ENCODE results near the gene SMOC2.
"Not testable (repeated sequence)": the region's sequence is repeated elsewhere in the genome, so short reads cannot be mapped to it uniquely, and the experiment has no call there.

The SMOC2 gene

GRCh38 chr6:168524571-168525001, 83.6 kb downstream of the SMOC2 start:
- no peak for DNase-seq

- no peak for DNase-seq
These were observed 84.1 kb downstream of the SMOC2 start for GRCh38 chr6:168525114-168525513.

DNA sequence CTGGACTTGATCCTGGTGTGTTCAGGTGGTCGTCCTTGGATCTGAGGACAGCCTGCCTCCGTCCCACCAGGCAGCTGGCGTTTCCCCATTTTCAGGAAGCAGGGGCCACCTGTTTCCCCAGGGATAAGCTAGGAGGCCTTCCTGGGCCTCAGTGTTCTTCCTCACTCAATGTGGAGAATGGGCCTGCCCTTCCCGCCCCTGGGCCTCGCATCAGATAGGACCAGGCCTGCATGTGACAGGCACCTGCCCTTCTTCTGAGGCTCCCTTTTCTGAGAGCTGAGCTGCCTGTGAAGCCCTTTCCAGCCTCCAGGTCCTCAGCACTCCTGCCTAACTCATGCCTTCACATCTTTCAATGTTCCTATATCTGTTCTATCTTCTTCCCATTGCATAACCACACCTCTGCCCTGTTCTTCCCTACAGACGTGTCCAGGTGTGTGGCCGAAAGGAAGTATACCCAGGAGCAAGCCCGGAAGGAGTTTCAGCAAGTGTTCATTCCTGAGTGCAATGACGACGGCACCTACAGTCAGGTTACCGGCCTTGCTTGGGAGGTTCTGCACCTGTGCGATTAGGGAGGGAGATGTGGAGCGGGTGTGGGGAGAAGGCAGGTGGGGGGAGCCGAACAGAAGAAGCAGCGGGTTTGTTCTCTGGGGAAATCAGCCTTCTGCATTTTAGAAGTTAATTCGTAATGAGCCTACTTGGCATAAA, 85.1 kb downstream of the SMOC2 start:
- no peak for DNase-seq

DNA sequence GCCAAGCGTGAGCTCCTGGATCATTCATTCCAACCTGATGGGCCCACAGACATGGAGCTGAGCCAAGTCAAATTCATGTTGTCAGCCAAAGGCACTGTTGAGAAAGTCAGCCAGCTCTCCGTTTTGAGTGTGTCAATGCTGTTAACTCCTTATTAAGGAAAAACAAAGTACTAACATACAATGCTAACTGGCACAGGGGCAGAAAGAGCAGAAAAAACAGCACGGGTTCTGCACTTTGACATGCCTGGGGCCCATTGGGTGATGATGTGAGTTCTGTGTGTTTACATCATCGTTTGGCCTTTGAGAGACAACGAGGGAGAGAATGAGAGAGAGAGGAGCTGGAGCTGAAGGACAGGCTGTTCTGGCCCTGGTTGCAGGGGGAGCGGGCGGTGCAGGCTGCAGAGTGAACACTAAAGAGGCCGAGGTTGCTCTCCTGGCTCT, 85.9 kb downstream of the SMOC2 start:
- no peak for DNase-seq

DNA sequence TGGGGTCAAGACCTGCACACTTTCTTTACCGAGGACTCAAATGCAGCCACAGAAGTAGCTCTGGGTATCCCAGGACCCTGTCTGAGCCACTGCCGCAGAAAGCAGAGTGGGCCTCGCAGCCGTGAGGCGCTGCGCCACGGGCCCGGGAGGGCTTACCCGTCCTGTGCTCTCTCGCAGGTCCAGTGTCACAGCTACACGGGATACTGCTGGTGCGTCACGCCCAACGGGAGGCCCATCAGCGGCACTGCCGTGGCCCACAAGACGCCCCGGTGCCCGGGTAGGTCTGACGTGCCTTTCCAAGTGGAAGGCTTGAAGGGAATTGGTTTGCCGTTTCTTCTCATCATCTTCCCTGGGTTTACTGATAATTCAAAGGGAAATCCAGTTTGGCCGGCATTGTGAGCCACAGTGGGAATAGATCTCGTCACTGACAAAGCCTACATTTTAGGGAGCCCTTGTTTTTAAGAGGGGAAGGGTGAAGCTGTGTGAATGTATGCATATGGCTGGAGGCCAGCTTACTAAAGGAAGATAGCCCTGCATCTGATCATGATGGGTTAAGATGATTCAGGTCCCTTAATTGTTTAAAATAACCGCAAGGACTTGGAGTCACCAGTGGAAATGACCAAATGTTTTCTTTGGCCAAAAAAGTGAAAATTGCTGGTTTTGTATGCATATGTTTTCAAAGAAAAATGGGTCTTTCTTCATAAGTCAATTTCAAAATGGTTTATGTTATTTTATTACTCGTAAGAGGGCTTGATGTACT, 86.6 kb downstream of the SMOC2 start:
- no peak for DNase-seq

- DNase-seq, result no peak
These were observed 87.6 kb downstream of the SMOC2 start for GRCh38 chr6:168528474-168529095.

GRCh38 chr6:168529214-168529613, 88.2 kb downstream of the SMOC2 start:
- no peak for DNase-seq

- DNase-seq, result no peak
These were observed 89.7 kb downstream of the SMOC2 start for GRCh38 chr6:168530653-168531071.

GRCh38 chr6:168532070-168532469, 91.1 kb downstream of the SMOC2 start:
- DNase-seq, result no peak

DNA sequence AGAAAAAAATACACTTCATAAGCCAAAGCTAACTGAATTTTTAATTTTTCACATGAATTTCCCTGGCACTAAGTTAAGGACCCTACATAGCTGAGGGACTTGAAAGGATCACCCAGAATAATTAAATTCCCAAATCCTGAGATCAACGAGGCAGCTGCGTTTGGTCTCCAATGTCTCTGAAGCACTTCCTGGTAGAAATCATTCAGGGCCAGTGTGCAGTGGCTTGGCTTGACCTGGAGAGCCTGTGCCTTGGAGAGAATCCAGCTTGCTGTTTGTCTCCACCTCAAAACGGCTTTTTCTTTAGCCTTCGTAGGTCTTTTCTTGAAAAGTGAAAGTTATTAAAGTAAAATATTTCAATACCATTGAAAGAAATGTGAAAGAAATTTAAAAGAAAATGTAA, 92.4 kb downstream of the SMOC2 start:
- no peak for DNase-seq

- DNase-seq, result no peak
These were observed 93.3 kb downstream of the SMOC2 start for GRCh38 chr6:168534265-168534664.

DNA sequence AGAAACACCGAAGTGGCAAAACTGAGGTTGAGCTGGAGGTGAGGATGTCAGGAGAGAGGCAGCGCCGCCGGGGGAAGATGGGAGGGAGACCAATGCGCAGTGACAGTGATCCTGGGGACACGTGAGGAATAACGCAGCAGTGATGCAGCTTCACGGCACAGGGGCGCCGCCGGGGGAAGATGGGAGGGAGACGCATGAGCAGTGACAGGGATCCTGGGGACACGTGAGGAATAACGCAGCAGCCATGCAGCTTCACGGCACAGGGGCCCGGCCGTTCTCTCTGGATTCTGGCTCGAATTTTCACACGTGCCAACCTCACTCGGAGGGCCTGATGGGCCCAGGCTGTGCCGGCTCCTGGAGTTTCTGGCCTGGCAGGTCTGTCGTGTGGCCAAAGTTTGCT, 94.7 kb downstream of the SMOC2 start:
- DNase-seq, result no peak

GRCh38 chr6:168536196-168536595, 95.2 kb downstream of the SMOC2 start:
- no peak for DNase-seq

DNA sequence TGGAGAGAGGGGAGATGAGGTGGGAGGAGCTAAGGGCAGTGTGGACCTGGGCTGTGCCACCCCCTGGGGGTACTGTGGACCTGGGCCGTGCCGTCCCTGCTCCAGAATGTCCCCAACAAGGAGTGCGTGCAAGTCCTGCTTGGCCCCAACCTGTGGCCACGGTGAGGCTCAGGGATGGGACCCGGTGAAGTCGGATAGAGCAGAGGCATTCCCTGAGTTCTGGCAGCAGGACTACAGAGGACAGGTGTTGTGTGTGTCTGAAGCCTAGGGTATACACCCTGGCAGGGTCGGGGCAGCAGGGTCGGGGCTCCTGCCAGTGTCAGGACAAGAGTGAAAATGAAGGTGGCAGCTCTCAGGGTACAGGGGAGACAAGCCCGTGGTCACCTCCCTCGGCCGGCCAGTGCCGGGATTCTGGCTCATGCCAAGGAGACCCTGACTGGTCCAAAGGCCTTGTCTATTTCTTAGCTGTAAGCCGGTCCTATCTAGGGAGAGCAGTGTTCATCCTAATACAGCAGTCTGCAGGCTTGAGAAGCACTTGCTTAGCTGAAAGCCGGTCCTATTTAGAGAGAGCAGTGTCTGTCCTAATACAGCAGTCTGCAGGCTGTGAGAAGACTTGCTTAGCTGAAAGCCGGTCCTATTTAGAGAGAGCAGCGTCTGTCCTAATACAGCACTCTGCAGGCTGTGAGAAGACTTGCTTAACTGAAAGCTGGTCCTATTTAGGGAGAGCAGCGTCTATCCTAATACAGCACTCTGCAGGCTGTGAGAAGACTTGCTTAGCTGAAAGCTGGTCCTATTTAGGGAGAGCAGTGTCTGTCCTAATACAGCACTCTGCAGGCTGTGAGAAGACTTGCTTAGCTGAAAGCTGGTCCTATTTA, 95.9 kb downstream of the SMOC2 start:
- DNase-seq, result no peak

DNA sequence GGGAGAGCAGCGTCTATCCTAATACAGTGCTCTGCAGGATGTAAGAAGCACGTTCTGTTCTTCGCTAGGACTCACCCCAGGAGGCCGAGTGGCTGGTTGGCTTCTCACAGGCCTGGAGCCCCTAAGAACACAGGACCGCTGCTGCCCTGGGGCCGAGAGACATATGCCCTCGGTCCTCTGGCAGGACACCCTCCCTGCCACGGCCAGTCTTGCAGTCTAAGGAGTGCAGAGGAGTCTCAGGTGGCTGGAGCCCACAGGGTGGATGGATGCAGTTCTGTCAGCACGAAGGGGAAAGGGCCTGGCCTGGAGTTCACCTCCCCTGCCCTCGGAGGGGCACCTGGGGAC, 96.5 kb downstream of the SMOC2 start:
- DNase-seq, result no peak

GRCh38 chr6:168538188-168538891, 97.4 kb downstream of the SMOC2 start:
- DNase-seq, result not testable (repeated sequence)

DNA sequence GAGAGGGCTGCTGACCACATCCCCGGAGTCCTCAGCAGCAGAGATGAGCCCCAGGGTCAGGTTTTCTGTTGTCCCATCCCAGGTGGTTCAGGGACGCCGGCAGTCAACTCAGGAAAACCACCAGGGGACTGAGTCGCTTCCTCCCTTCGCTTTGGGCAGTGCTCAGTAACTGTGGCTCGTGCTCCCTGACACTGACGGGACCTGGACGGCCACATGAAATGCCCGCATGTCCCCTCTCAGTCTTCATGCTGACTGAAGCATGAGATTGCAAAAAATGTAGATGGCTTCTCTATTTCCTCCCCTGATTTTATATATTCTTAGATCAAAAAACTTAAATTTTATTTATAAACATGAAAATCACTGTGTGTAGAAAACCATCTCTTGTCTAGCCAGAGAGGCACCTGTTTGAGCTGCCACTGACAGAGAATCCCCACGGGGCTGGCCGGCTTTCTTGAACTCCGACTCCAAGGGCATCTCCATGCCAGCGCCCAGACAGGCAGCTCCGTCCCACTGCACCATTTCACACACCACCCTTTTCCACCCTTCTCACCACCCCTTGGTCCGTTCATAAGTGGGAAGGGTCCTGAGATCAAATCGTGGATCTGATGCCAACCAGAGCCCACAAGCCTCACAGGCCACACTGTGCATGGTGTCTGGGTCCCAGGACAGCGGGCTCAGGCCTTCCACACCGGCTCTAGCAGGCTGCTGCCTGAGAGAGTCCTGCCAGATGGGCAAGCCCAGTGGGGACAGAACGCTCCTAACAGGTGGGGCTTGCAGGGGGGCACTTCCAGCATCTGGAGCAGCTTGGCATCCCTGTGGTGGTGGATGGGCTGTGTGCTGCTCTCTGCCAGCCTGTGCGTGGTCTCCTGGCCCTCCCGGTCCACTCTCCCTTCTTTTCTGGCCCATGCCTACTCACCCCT, 98.2 kb downstream of the SMOC2 start:
- no peak for DNase-seq

DNA sequence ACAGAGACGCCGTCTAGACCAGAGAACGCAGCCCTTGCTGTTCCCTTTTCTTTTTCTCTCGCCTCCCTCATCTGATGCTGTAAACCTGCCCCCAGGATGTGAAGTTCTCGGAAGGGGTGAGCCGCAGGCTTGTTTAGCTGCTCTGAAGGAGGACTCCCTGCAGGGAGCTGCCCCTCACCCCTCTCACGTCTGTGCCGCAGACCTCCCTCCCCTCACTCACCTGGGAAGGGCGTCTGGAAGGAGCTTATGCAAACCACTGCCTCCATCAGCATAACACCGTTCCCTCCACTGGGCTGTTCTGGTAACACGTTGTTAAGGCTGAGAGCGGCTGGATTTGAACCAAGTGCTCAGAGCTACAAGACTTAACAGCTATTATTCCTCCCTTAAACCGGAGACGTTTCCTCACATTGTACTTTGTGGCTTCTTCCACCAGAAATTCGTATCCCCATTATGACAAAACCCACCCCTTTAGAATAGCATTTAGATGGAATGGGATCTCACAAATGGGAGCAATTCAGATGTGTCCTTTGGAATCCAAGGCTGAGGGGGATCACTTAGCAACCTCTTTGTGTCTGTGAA, 99.8 kb downstream of the SMOC2 start:
- no peak for DNase-seq

DNA sequence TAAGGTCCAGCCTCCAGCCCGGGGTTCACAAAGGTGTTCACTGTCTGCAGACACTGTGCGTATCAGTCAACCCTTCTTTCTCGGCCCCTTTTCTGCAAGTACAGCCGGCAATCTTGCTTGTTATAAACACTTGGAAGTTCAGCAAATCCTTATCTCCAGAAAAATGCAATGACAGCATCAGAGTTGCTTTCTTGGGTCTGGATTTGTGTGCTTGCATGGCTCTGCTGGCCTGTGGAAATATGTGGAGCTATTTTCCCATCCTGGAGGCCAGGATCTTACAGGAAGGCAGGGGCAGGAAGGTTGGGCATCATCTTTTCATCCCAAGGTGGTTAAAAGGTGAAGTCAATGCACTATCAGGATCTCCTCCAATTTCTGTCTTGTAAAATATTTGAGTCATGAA, 100.3 kb downstream of the SMOC2 start:
- no peak for DNase-seq

DNA sequence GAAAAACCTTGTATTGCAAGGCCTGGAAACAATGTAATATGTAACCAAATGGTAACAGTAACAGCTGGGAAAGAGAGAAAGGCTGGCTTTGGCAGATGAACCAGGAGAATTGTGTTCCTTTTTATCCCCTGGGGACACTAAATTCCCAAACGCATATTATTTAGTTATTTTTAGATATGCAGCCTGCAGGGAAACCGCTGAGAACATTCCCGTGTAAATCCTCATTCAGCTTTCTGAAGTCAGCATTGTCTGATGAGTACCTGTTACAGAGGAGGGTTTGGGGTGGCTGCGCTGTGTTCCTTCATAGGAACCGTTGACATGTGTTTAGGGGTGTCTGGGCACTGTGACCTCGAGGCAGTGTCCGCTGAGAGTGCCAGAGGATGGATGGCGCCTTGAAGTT, 101.3 kb downstream of the SMOC2 start:
- DNase-seq, result no peak

DNA sequence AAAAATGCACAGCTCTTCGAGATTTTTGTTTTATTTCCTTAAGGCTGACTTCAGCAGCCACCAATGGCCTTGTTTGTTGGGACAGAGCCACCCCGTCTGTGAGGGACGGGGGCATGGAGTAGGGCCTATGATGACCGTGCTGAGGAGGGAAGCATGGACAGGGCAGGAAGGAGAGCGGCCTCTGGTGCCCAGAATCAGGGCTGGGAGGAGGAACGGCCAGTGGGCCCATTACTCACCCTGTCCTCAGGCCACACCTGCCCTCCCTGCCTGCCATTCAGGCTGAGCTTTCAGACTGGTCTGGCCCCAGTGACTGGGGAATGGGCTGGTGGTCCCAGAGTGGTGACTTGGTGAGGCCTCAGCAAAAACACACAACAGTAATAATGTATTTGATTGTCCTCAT, 104.4 kb downstream of the SMOC2 start:
- no peak for DNase-seq
